Activated CD8-positive, alpha-beta memory T cell treated with anti-CD3 and anti-CD28 coated beads for 1 hour (primary cell): ENCODE measurements around the gene FAIM2.

ENCODE experiments used
- DNase-seq, 2 donors: peaks; one replicate each; pipeline ENCODE4 v3.0.0-alpha.2; 2020; ENCODE audit warnings: low read depth in 1 of 2; ENCODE audit errors: extremely low read depth in 1 of 2

FAIM2 gene

DNA sequence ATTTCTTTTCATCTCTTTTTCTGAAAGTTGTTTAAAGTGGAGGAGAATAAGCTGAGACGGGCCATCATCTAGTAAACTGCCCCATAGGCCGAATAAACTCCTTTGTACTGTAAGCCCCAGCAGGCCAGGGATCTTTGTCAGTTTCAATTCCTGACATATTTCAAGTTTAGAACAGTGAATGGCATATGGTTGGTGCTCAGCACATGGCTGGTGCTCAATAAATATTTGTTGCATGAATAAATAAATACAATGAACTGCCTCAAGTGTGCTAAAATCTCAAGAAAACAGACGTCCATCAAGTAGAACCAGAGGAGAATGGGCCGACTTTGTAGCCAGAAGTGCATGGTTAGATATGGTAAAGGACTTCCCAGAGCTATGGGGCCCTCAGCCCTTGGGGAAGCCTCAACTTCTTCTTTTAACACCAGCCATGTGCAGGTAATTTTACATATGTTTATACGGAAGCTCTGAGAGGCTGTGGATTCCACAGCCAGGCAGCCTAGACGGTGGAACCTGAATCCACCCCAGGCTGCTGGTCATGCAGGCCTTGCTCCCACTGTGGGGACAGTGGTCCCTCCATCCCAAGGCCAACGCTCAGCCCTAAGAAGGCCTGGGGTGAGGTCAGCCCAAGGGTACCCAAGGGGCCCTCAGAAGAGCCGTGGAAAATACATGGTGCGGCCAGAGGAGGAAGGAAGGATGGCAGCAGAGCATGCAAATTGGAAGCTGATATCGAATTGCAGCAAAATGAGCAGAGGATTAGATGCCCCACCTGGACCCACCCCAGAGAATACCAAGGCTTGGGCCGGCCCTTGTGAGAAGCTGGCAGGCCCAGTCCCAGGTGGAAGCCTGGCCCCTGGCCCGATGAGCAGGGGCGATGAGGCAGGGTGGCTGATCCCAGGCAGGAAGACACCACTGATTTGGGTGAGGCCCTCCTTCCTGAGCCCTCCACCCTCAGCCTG is 38.1 kb upstream of the FAIM2 start:
- DNase-seq = no peak

GRCh38 chr12:49939707-49940106 is 36.0 kb upstream of the FAIM2 start:
- DNase-seq = no peak

- DNase-seq = no peak
Observed at GRCh38 chr12:49939307-49939706, 35.6 kb upstream of the FAIM2 start.

GRCh38 chr12:49937639-49938300 is 34.1 kb upstream of the FAIM2 start:
- DNase-seq = no peak

- DNase-seq = no peak
Observed at GRCh38 chr12:49936925-49937324, 33.2 kb upstream of the FAIM2 start.

GRCh38 chr12:49934505-49934904 is 30.8 kb upstream of the FAIM2 start:
- DNase-seq = no peak

GRCh38 chr12:49933796-49934195 is 30.1 kb upstream of the FAIM2 start:
- DNase-seq = no peak

GRCh38 chr12:49932533-49933130 is 28.9 kb upstream of the FAIM2 start:
- no peak for DNase-seq

DNA sequence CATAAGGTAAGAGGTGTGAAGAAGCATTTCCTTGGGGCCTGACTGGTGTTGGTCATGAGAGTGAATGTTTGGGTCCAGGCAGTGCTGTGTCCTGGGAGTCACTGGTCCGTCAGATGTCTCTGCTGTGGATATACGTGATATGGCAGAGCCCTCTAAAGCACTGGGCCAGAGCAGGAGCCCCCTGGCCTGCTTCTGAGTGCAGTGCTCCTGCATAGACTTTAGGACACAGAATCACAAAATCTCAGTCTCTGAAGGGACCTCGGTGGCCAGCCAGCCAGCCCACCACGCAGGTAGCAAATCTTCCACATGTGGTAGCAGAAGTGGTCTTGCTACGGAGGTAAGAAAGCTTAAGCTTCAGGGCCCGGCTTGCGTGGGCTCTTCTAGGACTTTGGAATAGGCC is 28.3 kb upstream of the FAIM2 start:
- DNase-seq = no peak

- no peak for DNase-seq
Observed at GRCh38 chr12:49930515-49931288, 27.0 kb upstream of the FAIM2 start.

- DNase-seq = no peak
Observed at GRCh38 chr12:49929581-49929980, 25.9 kb upstream of the FAIM2 start.

GRCh38 chr12:49928471-49928870 is 24.8 kb upstream of the FAIM2 start:
- no peak for DNase-seq

DNA sequence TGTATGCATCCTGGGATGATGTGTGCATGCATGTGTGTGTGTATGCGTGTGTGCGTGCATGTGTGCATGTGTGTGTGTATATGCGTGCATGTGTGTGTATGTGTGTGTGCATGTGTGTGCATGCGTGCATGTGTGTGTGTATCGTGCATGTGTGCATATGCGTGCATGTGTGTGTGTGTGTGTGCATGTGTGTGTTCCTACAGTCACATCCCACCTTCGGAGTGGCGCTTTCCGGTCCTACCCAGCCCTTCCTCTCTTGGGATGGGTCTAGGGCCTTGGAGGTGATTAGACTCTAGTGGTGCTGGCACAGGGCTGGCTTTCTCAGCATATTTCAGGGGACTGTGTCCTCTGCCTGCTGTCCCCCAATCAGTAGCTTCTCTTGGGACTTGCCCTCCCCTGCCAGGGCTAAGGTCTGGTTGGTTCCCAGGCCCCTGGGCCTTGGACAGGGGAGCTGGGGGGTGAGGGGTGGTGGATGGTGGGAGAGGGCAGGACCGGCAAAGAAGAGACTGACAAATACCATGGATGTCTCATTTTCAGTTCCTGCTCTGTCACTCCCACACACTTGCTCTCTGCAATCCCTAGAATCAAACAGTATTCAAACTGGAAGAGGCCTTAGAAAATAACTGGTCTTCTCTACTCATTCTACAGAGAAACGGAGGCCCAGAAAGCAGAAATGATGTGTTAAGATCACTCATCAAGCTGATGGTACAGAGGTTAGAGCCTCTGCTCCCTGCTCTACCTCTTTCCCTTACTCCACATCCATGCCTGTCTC is 21.9 kb upstream of the FAIM2 start:
- DNase-seq = no peak

- no peak for DNase-seq
Observed at GRCh38 chr12:49924628-49925246, 21.0 kb upstream of the FAIM2 start.

GRCh38 chr12:49923880-49924556 is 20.3 kb upstream of the FAIM2 start:
- no peak for DNase-seq

DNA sequence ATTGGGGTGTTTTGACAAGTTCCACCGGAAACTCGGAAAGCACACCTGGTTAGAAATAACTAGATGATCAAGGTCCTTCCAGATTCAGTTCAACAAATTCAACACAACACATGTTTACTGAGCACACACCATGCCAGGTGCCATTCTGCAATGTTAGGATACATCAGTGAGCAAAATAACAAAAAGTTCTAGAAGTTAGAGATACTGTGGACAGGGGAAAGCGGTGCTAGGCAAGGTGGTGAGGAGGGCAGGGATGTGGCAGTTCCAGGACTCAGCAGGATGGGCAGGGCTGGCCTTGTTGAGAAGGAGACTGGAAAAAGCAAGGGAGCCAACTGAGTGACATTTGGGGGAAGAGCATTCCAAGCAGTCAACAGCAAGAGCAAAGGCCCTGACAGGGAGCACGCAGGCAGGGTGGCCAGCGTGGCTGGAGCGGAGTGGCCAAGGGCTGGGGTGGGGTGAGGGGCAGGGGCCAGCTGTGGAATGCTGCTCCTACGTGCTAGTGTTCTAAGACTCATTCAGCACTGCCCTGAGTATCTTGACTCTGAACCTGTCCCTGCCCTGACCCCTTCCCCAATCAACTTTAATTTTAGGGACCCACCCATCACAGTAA is 19.4 kb upstream of the FAIM2 start:
- no peak for DNase-seq

DNA sequence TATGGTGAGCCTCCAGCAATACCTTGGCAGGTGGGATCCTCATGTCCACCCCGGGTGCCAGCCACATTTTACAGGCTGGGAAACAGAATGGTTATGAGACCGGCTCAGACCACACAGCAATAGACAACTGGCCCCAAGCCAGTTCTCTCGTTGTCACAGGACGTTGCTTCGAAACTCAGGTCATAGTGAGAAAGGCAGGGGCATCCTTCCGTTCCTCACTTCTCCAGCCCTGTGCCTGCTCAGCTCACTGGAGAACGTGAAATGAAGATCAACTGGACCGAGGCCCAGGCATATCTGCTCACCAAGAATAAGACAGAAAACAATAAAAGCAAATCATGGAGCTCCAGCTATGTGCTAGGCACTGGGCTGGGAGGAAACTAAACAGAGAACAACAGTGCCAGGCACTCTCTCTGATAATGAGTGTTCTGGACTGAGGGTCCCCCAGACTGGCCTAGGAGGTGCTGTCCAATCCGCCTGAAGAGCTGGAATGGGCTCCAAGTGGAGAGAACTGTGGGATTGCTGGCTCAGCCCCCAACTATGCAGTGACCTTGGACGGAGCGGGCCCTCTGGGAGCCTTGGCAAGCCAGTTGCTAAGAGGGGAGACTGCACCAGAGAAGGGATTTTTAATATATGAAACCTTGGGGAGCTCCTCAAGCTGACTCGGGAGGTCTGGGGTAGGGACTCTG is 18.8 kb upstream of the FAIM2 start:
- no peak for DNase-seq

GRCh38 chr12:49921936-49922335 is 18.2 kb upstream of the FAIM2 start:
- DNase-seq = no peak
